BE2C (cell line): ENCODE data around the gene HSPA12A.

Source experiments
- DNase-seq: peaks from one replicate; pipeline ENCODE4 v3.0.0-alpha.2; 2020
- H3K27me3 ChIP-seq: fragments of 250-450 bp; sonication (Bioruptor Pico); 2 replicates; pipeline ENCODE4 v1.5.1; 2020; ENCODE audit warnings: mild to moderate bottlenecking
- H3K36me3 ChIP-seq: fragments of 250-450 bp; sonication (Bioruptor Pico); 2 replicates; pipeline ENCODE4 v1.5.1; 2020; ENCODE audit warnings: mild to moderate bottlenecking
- H3K4me1 ChIP-seq: fragments of 250-450 bp; sonication (Bioruptor Pico); 2 replicates; pipeline ENCODE4 v1.5.1; 2020
- H3K4me3 ChIP-seq: 2 replicates; pipeline ENCODE4 v1.5.1; 2011; ENCODE audit warnings: low read depth, low read length
- H3K9me3 ChIP-seq: fragments of 250-450 bp; sonication (Bioruptor Pico); 2 replicates; pipeline ENCODE4 v1.5.1; 2020
- TF ChIP-seq, protein P1 (sequence below): IDR thresholded peaks from 2 replicates; pipeline ENCODE4 v1.5.1; 2012; ENCODE audit warnings: mild to moderate bottlenecking, low read depth, low read length

Gene HSPA12A

DNA sequence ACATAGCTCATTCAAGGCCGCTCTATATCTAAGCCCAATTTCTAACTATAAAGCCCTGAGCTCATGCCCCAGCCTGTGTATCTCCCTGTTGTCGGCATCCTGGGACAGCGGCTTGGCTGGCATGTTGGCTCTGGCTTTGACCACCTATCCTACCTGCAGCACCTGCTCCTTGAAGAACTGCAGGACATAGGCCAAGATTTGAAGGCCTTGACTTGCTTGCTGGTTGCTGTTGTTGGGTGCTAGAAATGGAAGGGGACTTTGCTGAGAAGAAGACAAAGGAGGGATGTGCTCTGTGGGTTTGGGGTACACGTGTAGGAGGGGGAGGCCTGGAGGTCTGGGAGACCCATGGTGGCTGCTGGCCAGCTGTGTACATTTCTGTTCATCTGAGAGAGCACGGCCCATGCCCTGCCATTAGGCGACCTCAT is 110.5 kb downstream of the HSPA12A start:
- H3K27me3 ChIP-seq, result peaks cover 9% of the 10 kb centered on the region
- TF ChIP-seq, protein P1, sequence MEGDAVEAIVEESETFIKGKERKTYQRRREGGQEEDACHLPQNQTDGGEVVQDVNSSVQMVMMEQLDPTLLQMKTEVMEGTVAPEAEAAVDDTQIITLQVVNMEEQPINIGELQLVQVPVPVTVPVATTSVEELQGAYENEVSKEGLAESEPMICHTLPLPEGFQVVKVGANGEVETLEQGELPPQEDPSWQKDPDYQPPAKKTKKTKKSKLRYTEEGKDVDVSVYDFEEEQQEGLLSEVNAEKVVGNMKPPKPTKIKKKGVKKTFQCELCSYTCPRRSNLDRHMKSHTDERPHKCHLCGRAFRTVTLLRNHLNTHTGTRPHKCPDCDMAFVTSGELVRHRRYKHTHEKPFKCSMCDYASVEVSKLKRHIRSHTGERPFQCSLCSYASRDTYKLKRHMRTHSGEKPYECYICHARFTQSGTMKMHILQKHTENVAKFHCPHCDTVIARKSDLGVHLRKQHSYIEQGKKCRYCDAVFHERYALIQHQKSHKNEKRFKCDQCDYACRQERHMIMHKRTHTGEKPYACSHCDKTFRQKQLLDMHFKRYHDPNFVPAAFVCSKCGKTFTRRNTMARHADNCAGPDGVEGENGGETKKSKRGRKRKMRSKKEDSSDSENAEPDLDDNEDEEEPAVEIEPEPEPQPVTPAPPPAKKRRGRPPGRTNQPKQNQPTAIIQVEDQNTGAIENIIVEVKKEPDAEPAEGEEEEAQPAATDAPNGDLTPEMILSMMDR, result no peak
- no peaks in the 10 kb centered on the region for H3K9me3 ChIP-seq
- DNase-seq, result no peak
- no peaks in the 10 kb centered on the region for H3K36me3 ChIP-seq
- no peaks in the 10 kb centered on the region for H3K4me1 ChIP-seq
- H3K4me3 ChIP-seq, result no peak overlapping the region

DNA sequence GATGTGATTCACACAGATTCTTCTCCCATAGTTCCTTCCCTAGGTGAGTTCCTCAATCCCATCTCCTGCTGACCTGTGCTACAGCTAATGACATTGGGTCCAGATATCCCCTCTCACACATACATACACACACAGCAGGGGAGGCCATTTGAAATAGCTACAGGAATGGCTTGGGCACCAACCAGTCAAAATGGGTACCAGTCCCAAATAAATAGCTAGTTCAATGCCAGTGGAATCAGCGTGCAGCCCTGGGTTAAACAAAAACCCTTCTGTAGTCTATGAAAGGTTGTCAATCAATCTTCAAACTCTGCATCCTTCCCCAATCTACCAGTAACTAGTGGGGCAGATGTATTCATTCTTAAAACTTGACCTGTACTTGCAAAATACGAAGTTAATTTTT is 112.3 kb downstream of the HSPA12A start:
- Histone ChIP-seq H3K4me1 (no peaks in the 10 kb centered on the region), H3K9me3 (no peaks in the 10 kb centered on the region), H3K36me3 (no peaks in the 10 kb centered on the region), H3K4me3 (no peak overlapping the region), H3K27me3 (peaks cover 10% of the 10 kb centered on the region)
- no peak for DNase-seq
- TF ChIP-seq, protein P1, result no peak

DNA sequence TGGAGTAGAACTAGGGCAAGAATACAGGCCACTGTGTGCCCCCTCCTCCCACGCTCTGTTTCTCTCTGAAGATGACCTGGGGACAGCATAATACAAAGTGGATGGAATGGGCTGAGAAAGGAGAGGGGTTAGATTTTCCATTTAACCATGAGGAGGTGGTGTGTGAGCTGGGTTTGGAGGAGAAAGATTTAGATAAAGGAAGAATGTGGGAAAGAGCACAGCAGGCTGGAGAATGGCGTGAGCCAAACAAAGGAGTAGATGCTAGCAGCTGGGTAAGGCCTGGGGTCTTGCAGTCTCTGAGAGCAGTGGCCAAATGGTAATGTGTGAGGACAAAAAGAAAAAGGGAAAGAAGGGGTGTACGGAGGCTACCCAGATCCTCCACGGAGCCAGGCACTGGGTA is 113.0 kb downstream of the HSPA12A start:
- no peak for DNase-seq
- Histone ChIP-seq H3K9me3 (no peaks in the 10 kb centered on the region), H3K27me3 (peaks cover 10% of the 10 kb centered on the region), H3K4me3 (no peak overlapping the region), H3K4me1 (no peaks in the 10 kb centered on the region), H3K36me3 (no peaks in the 10 kb centered on the region)
- TF ChIP-seq, protein P1, result no peak

DNA sequence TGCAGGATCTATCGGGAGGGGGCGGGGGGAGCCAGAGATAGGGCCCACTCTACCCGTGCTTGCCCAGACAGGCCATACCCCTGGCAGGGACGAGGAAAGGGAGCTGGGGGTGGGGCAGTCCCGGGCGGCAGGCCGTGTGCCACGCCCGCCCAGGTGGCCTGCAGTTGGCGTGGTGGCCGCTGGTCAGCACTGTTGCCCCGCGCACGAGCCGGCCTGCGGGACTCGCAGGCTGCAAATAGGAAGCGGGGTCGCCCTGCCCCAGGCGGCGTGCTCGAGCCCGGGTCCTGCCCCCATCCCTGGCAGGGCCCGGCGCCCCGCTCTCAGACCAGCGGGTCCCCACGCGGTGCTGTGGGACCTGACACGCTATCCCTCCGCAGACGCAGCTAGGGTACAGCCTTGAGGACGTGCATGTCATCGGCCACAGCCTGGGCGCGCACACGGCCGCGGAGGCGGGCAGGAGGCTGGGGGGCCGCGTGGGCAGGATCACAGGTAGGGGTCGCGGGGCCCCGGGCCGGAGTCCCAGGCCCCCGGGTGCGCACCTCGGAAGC is 114.9 kb downstream of the HSPA12A start:
- Histone ChIP-seq H3K4me1 (no peaks in the 10 kb centered on the region), H3K36me3 (no peaks in the 10 kb centered on the region), H3K27me3 (peaks cover 10% of the 10 kb centered on the region), H3K9me3 (no peaks in the 10 kb centered on the region), H3K4me3 (no peak overlapping the region)
- TF ChIP-seq, protein P1, result no peak
- DNase-seq, result peak; percentile 25

DNA sequence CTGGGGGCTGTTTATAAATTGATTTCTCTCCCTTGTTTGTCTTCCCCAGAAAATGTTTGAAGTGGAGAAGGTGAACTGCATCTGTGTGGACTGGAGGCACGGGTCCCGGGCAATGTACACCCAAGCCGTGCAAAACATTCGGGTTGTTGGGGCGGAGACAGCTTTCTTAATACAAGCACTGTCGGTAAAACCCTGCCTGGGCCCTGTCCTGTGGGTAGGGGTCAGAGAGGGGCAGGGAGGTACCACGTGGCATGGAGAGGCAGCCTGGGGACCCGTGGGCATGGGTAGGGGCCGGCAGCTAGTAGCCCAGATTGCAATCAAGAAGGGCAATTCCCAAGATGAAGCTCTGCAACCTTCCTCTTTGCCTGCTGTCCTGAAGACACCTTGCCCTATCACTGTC is 115.6 kb downstream of the HSPA12A start:
- Histone ChIP-seq H3K36me3 (no peaks in the 10 kb centered on the region), H3K4me1 (no peaks in the 10 kb centered on the region), H3K9me3 (no peaks in the 10 kb centered on the region), H3K27me3 (peaks cover 10% of the 10 kb centered on the region), H3K4me3 (no peak overlapping the region)
- DNase-seq, result no peak
- TF ChIP-seq, protein P1, result no peak

DNA sequence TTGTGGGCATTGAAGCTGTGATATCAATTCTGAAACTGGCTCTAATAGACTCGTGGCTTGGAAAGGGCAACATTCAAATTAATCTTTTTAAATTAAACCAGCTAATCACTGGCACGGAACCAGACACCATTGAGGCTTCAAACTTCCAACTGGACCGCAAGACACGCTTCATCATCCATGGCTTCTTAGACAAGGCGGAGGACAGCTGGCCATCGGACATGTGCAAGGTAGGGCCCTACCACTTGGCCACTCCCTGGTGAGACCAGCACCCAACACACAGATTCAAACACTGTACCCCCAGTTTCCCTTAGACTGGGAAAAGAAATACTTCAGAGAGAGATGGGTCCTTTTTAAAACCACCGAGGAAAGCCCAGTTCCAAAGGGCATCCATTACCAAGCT is 116.5 kb downstream of the HSPA12A start:
- H3K4me3 ChIP-seq, result no peak overlapping the region
- DNase-seq, result no peak
- TF ChIP-seq, protein P1, result no peak
- no peaks in the 10 kb centered on the region for H3K36me3 ChIP-seq
- H3K27me3 ChIP-seq, result peaks cover 10% of the 10 kb centered on the region
- no peaks in the 10 kb centered on the region for H3K4me1 ChIP-seq
- H3K9me3 ChIP-seq, result no peaks in the 10 kb centered on the region
